HUES6 (cell line): ENCODE data around the gene LUC7L2.
"Not testable (repeated sequence)": the region's sequence is repeated elsewhere in the genome, so short reads cannot be mapped to it uniquely, and the experiment has no call there.

Experiments used
- H3K27ac ChIP-seq: 2 replicates; pipeline ENCODE4 v1.7.0; 2013; ENCODE audit warnings: low read depth, mild to moderate bottlenecking, low read length, inconsistent platforms
- H3K27me3 ChIP-seq: 2 replicates; pipeline ENCODE4 v1.6.1; 2013; ENCODE audit warnings: low read length; ENCODE audit not compliant: control insufficient read depth, insufficient read depth
- H3K36me3 ChIP-seq: 2 replicates; pipeline ENCODE4 v1.6.1; 2013; ENCODE audit warnings: low read length; ENCODE audit not compliant: control insufficient read depth, insufficient read depth
- H3K4me1 ChIP-seq: 2 replicates; pipeline ENCODE4 v1.6.1; 2013; ENCODE audit warnings: low read length; ENCODE audit not compliant: control insufficient read depth, insufficient read depth
- H3K4me3 ChIP-seq: 2 replicates; pipeline ENCODE4 v1.5.1; 2013; ENCODE audit warnings: low read depth, low read length
- H3K9ac ChIP-seq: one replicate; pipeline ENCODE4 v1.6.1; 2013; ENCODE audit warnings: mild to moderate bottlenecking, low read length
- H3K9me3 ChIP-seq: 2 replicates; pipeline ENCODE4 v1.6.1; 2013; ENCODE audit warnings: low read depth, low read length; ENCODE audit not compliant: control insufficient read depth, insufficient read depth

Gene LUC7L2

GRCh38 chr7:139355320-139355719, 4.4 kb upstream of the LUC7L2 start:
- Histone ChIP-seq H3K36me3 (peaks cover 2% of the 10 kb centered on the region), H3K27me3 (no peaks in the 10 kb centered on the region), H3K9ac (no peak overlapping the region), H3K27ac (no peak overlapping the region), H3K4me1 (no peaks in the 10 kb centered on the region), H3K9me3 (no peaks in the 10 kb centered on the region), H3K4me3 (no peak overlapping the region)

GRCh38 chr7:139357729-139358506, 1.8 kb upstream of the LUC7L2 start:
- H3K9me3 ChIP-seq, H3K27me3 ChIP-seq, H3K36me3 ChIP-seq: not testable (repeated sequence)
- Histone ChIP-seq H3K27ac (peak overlapping the region; percentile 90; the same call in 1 of the 2 replicates), H3K9ac (peak overlapping the region; percentile 98), H3K4me3 (peak overlapping the region; percentile 99), H3K4me1 (peaks cover 10% of the 10 kb centered on the region)

- Histone ChIP-seq H3K4me1 (peaks cover 13% of the 10 kb centered on the region), H3K9me3 (no peaks in the 10 kb centered on the region), H3K9ac (peak overlapping the region; percentile 98), H3K27me3 (no peaks in the 10 kb centered on the region), H3K4me3 (peak overlapping the region; percentile 99), H3K36me3 (no peaks in the 10 kb centered on the region; the same call in 1 of the 2 replicates), H3K27ac (peak overlapping the region; percentile 90)
These were observed 941 bp upstream of the LUC7L2 start for GRCh38 chr7:139358541-139359365.

GRCh38 chr7:139360210-139360947, 685 bp downstream of the LUC7L2 start:
- H3K4me1 ChIP-seq, result peaks cover 13% of the 10 kb centered on the region
- peak overlapping the region; percentile 99 for H3K4me3 ChIP-seq
- H3K9me3 ChIP-seq, result no peaks in the 10 kb centered on the region
- H3K27ac ChIP-seq, result peak overlapping the region; percentile 90
- H3K9ac ChIP-seq, result peak overlapping the region; percentile 98
- peaks cover 10% of the 10 kb centered on the region for H3K36me3 ChIP-seq
- H3K27me3 ChIP-seq, result no peaks in the 10 kb centered on the region

- peaks cover 15% of the 10 kb centered on the region for H3K36me3 ChIP-seq
- peak overlapping the region; percentile 99 for H3K4me3 ChIP-seq
- H3K27ac ChIP-seq, result peak overlapping the region; percentile 90
- no peaks in the 10 kb centered on the region for H3K27me3 ChIP-seq
- H3K9ac ChIP-seq, result peak overlapping the region; percentile 96
- H3K9me3 ChIP-seq, result no peaks in the 10 kb centered on the region
- peaks cover 13% of the 10 kb centered on the region for H3K4me1 ChIP-seq
These were observed 1.2 kb downstream of the LUC7L2 start for GRCh38 chr7:139360948-139361307.

- peak overlapping the region; percentile 90; the same call in 1 of the 2 replicates for H3K27ac ChIP-seq
- H3K36me3 ChIP-seq, result peaks cover 21% of the 10 kb centered on the region
These were observed 1.8 kb downstream of the LUC7L2 start for GRCh38 chr7:139361523-139361922.

GRCh38 chr7:139362302-139362701, 2.6 kb downstream of the LUC7L2 start:
- Histone ChIP-seq H3K27ac (no peak overlapping the region), H3K4me1 (peaks cover 13% of the 10 kb centered on the region)

More at GRCh38 chr7:139361523-139361922, 1.8 kb downstream of the LUC7L2 start:
- Histone ChIP-seq H3K4me1 (peaks cover 13% of the 10 kb centered on the region), H3K9ac (peak overlapping the region; percentile 96), H3K4me3 (peak overlapping the region; percentile 99), H3K27me3 (no peaks in the 10 kb centered on the region), H3K9me3 (no peaks in the 10 kb centered on the region)

GRCh38 chr7:139362981-139363380, 3.3 kb downstream of the LUC7L2 start:
- Histone ChIP-seq H3K27ac (no peak overlapping the region), H3K4me3 (peak overlapping the region; percentile 99; the same call in 1 of the 2 replicates), H3K36me3 (peaks cover 28% of the 10 kb centered on the region), H3K9ac (no peak overlapping the region), H3K27me3 (no peaks in the 10 kb centered on the region), H3K4me1 (peaks cover 13% of the 10 kb centered on the region), H3K9me3 (no peaks in the 10 kb centered on the region)

More at GRCh38 chr7:139362302-139362701, 2.6 kb downstream of the LUC7L2 start:
- H3K4me3 ChIP-seq, result peak overlapping the region; percentile 99
- H3K9me3 ChIP-seq, result no peaks in the 10 kb centered on the region
- no peaks in the 10 kb centered on the region for H3K27me3 ChIP-seq
- H3K9ac ChIP-seq, result no peak overlapping the region
- H3K36me3 ChIP-seq, result peaks cover 23% of the 10 kb centered on the region

GRCh38 chr7:139365336-139365735, 5.6 kb downstream of the LUC7L2 start:
- Histone ChIP-seq H3K9me3 (no peaks in the 10 kb centered on the region), H3K36me3 (peaks cover 28% of the 10 kb centered on the region), H3K27ac (no peak overlapping the region), H3K4me1 (peaks cover 25% of the 10 kb centered on the region), H3K9ac (no peak overlapping the region), H3K27me3 (no peaks in the 10 kb centered on the region), H3K4me3 (no peak overlapping the region)

- no peak overlapping the region for H3K27ac ChIP-seq
- H3K36me3 ChIP-seq, result peaks cover 28% of the 10 kb centered on the region
- H3K9me3 ChIP-seq, result no peaks in the 10 kb centered on the region
- H3K27me3 ChIP-seq, result no peaks in the 10 kb centered on the region
- no peak overlapping the region for H3K9ac ChIP-seq
- H3K4me3 ChIP-seq, result no peak overlapping the region
- H3K4me1 ChIP-seq, result peaks cover 36% of the 10 kb centered on the region
These were observed 6.7 kb downstream of the LUC7L2 start for GRCh38 chr7:139366400-139366799.
